Muscle of arm (tissue), 12 donors: ENCODE results near the gene CASQ1. TPM values are rescaled to one million over a fixed set of nuclear protein-coding genes. Genes with fewer than 3 reads are reported as not detected.

Experiments
- DNase-seq: peaks from one replicate; pipeline ENCODE4 v3.0.0-alpha.2; 2013
- polyA plus RNA-seq, 12 donors: library from polyadenylated mRNA; unstranded; fragments of 120-200 nt; gene quantifications; one replicate each; pipeline ENCODE4 v1.2.1, GENCODE V29; 2013; ENCODE audit not compliant: insufficient read length in 12 of 12

CASQ1 gene
- polyA plus RNA-seq, 12 donors: 212 to 1,621 (median 785) TPM

DNA sequence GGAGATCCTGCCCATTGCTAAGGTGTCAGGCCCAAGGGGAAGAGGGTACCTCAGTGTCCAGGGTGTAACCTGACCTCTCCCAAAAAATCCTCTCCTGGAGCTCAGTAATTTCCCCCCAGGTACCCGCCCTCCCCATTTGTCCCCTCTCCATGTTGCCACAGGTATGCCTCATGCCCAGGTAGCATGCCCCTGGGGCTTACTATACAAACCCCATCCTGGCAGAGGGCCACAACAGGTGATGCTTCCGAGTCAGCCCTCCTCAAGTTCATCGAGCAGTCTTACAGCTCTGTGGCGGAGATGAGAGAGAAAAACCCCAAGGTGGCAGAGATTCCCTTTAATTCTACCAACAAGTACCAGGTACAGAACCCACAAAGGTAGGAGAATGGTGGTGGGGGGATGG, 23.3 kb upstream of the CASQ1 start:
- no peak for DNase-seq

GRCh38 chr1:160167580-160167979, 22.8 kb upstream of the CASQ1 start:
- DNase-seq: no peak

DNA sequence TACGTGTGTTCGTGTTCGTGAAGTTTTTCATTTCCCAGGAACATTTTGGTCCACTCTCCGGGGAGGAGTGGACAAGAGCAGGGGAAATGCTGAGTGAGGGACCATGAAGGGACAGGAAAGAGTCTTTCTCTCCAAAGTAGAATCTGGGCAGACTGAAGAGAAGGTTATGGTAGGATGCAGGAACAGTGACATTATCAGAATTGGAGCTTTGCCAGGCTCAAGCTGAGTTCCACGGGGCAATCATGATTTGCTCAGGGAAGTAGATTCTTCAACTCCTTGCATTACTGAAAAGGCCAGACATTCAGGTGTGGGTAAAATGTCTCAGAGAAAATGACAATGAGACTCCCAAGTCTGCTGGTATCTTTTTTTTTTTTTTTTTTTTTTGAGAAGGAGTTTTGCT, 22.4 kb upstream of the CASQ1 start:
- no peak for DNase-seq

DNA sequence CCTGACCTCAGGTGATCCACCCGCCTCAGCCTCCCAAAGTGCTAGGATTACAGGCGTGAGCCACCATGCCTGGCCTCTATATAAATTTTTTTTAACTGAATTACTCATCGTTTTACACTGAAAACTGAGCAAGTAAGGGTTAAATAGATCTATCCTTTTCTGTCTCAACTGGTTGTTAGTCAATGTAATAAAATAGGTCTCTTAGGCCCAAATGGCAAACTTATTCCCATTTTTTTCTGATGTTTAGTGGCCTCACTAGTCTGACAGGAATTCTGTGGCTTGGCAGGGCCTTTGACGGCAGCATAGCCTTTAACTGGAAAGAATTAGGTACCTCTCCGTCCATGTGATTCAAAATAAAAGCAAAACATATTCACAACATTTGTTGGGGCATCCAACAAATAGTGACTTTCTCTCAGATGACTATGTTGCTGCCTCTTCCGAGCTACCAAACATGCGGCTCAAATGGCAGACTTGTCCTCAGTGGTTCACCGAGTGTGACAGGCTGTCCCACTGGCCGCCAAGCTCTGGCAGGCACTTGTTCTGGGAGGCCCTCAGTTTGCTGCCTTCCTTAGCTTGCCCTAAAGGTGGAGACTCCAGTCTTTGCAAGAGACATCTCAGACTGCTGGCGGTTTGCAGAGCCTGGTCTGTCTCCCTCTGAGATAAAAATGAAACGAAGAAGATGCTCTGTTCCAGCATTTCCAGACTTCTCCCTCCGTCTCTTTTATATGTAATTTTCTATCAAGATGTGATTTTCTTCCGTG, 21.6 kb upstream of the CASQ1 start:
- DNase-seq: no peak

DNA sequence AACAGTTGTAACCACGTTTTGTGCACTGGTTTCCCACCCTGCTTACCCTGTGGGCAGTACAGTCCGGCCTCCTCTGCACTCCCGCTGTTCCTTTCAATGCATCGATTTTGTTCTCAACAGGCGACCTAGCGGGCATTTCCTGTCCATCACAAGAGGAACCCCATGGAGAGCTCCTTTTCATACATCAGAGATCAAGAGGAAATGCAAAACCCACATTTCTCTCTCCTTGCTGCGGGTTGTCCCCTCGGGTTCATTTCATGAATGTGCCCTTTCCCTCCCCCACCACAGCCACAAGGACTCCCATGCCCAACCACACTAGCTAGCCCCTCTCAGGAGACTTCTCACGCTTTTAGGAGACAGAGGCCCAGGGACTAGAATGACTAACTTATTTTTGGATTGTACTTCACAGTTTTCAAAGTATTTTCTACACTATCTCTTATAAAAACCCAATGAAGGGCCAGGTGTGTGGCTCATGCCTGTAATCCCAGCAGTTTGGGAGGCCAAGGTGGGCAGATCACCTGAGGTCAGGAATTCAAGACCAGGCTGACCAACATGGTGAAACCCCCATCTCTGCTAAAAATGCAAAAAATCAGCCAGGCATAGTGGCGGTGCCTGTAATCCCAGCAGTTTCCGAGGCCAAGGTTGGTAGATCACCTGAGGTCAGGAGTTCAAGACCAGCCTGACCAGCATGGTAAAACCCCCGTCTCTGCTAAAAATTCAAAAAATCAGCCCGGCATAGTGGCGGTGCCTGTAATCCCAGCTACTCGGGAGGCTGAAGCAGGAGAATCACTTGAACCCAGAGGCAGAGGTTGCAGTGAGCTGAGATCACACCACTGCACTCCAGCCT, 20.6 kb upstream of the CASQ1 start:
- no peak for DNase-seq

DNA sequence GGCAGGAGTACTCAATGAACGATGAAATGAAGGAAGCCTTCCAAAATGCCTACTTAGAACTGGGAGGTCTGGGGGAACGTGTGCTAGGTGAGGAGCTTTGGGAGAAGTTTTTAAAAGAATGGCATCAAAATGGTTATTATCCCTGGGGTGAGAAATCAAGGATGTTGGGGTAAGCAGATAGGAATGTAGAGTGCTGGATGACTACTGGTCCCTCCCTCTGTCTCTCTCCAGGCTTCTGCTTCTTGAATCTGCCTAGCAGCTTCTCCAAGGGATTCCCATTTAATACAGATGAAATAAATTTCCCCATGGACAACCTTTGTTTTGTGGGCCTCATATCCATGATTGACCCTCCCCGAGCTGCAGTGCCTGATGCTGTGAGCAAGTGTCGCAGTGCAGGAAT, 19.0 kb upstream of the CASQ1 start:
- no peak for DNase-seq

DNA sequence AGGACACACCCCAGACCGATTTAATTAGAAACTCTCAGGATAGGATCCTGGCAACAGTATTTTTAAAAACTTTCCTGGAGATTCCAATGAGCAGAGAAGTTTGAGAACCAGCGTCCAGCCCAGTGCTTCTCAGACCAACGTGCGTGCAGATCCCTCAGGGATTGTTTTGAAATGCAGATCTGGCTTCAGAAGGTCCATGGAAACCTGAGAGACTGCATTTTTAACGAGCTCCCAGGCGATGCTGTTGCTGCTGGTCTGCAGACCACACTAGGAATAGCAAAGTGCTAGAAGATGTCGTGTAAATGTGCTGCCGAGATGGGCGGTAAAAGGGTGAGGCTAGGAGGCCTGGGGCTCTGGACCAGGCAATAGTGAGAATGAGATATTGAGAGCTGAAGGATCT, 18.4 kb upstream of the CASQ1 start:
- no peak for DNase-seq

GRCh38 chr1:160177231-160177630, 13.1 kb upstream of the CASQ1 start:
- no peak for DNase-seq

DNA sequence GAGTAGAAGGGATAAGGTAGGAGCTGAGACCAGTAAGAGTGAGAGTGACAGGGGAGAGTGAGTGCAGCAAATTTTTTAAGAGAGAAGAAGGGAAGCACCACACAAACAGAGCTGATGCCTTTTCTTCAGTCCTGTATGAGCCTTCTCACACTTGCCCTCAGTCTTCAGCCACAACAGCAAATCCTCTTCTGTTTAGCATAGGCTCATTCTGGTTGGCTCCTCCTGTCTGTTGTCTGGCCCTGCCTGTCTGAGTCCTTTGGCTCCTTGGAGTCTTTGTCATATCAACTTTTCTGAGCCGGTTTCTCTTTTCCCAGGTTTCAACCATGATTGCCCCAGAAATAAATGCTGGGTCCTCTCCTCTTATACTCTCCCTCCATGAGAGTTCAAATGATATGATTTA, 12.7 kb upstream of the CASQ1 start:
- DNase-seq: no peak

GRCh38 chr1:160178731-160179130, 11.6 kb upstream of the CASQ1 start:
- no peak for DNase-seq

GRCh38 chr1:160179336-160179735, 11.0 kb upstream of the CASQ1 start:
- no peak for DNase-seq

- no peak for DNase-seq
Measured at GRCh38 chr1:160186246-160186645, 4.1 kb upstream of the CASQ1 start.

- no peak for DNase-seq
Measured at GRCh38 chr1:160186729-160187128, 3.6 kb upstream of the CASQ1 start.

- no peak for DNase-seq
Measured at GRCh38 chr1:160187407-160187806, 3.0 kb upstream of the CASQ1 start.

GRCh38 chr1:160188341-160188740, 2.0 kb upstream of the CASQ1 start:
- no peak for DNase-seq

- no peak for DNase-seq
Measured at GRCh38 chr1:160191756-160192155, 1.4 kb downstream of the CASQ1 start.

DNA sequence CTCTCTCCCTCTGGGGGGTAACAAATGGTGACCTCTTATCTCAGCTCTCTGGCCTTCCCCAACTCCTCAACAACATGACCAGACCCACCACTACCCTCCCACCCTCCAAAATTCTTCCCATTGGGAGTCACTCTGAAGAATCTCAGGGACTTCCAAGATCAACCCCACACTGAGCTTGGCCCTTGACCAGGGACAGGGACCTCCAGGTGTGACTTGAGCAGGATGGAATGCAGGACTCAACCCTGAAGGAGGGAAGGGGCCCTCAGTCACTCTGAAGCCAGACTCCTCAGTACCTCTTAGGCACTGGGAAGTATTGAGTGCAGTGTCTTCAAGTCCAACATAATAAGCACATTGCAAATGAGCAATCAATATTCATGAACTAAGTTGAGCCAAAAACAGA, 1.9 kb downstream of the CASQ1 start:
- DNase-seq: no peak

- peak; percentile 91 for DNase-seq
Measured at GRCh38 chr1:160193091-160193819, 2.9 kb downstream of the CASQ1 start.

DNA sequence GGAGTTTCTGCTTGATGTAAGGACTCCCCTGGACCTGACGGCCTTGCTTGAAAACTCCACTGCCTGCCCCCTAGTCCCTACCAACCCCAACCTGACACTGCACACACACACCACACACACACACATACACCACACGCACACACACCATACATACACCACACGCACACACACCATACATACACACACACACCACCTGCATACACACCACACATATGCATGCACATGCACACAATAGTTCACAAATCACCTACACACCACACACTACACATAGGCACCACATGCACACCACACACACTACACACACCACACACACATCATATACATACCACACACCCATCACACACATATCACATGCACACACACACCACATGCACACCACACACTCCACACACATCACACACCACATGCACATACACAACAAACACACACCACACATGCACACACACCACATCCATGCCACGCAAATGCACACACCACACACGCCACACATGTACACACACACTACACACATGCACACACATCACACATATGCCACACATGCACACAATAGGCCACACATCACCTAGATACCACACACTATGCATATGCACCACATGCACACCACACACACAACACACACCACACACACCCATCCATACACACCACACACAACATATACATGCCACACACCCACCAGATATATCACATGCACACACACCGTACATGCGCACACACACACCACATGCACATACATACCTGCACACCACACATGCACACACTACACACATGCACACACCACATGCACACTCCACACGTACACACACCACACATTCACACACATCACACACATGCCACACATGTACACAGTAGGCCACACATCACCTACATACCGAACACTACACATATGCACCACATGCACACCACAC, 3.7 kb downstream of the CASQ1 start:
- DNase-seq: no peak

- no peak for DNase-seq
Measured at GRCh38 chr1:160194737-160195059, 4.3 kb downstream of the CASQ1 start.

DNA sequence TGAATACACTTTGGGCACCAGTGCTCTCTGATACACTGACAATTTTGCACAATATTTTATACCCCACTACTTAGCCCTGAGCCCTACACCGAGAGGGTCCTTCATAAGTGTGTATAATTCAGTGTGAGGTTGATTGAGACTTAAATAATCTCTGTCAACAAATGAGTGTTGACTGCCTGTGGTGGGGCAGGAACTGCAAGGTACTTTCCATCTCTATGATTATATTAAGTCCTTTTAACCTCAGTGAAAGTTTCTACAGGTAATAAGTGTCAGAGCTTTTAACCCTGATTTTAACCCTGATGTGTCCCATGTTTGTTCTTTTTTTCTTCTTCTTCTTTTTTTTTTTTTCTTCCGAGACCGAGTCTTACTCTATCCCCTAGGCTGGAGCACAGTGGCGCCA, 5.8 kb downstream of the CASQ1 start:
- DNase-seq: no peak

DNA sequence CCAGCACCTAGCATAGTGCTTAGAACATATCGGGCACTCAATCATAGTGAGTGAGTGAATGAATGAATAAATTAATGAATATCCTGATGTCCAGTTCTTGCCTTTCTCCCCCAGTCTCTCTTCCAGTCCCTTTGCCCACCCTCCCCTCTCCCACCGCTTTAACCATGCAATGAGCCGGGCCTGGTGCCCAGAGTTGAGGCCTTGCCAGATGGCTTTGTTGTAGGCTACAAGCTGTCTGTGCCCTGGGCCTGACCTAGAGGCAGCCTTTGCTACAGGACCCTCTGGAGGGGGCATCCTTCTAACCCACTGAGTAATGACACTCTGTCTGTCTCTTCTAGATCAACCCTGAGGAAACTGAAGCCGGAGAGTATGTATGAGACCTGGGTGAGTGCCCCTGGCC, 6.9 kb downstream of the CASQ1 start:
- DNase-seq: no peak
